HUES64 (cell line): ENCODE measurements around the gene TOP3A.

Experiments
- H3K27ac ChIP-seq: 2 replicates; pipeline ENCODE4 v1.7.0; 2013; ENCODE audit warnings: low read depth, low read length, inconsistent platforms
- H3K27me3 ChIP-seq: 2 replicates; pipeline ENCODE4 v1.6.1; 2013; ENCODE audit warnings: mild to moderate bottlenecking, low read length; ENCODE audit not compliant: insufficient read depth
- H3K36me3 ChIP-seq: 2 replicates; pipeline ENCODE4 v1.6.1; 2013; ENCODE audit warnings: mild to moderate bottlenecking, low read length; ENCODE audit not compliant: insufficient read depth
- H3K4me1 ChIP-seq: 2 replicates; pipeline ENCODE4 v1.6.1; 2013; ENCODE audit warnings: mild to moderate bottlenecking, low read length, moderate library complexity; ENCODE audit not compliant: insufficient read depth
- H3K4me3 ChIP-seq: 2 replicates; pipeline ENCODE4 v1.5.1; 2013; ENCODE audit warnings: mild to moderate bottlenecking, low read length, moderate library complexity
- H3K9ac ChIP-seq: 2 replicates; pipeline ENCODE4 v1.6.1; 2013; ENCODE audit warnings: mild to moderate bottlenecking, low read depth, low read length
- H3K9me3 ChIP-seq: 2 replicates; pipeline ENCODE4 v1.6.1; 2013; ENCODE audit warnings: low read depth, low read length; ENCODE audit not compliant: insufficient read depth
- WGBS: fragments of 150-250, 120-280 bp; methylation state at CpG from one replicate; pipeline ENCODE4 v1.1.7; 2013; ENCODE audit warnings: missing lambda C conversion rate; 5-methylcytosine and 5-hydroxymethylcytosine counted together

Gene TOP3A

DNA sequence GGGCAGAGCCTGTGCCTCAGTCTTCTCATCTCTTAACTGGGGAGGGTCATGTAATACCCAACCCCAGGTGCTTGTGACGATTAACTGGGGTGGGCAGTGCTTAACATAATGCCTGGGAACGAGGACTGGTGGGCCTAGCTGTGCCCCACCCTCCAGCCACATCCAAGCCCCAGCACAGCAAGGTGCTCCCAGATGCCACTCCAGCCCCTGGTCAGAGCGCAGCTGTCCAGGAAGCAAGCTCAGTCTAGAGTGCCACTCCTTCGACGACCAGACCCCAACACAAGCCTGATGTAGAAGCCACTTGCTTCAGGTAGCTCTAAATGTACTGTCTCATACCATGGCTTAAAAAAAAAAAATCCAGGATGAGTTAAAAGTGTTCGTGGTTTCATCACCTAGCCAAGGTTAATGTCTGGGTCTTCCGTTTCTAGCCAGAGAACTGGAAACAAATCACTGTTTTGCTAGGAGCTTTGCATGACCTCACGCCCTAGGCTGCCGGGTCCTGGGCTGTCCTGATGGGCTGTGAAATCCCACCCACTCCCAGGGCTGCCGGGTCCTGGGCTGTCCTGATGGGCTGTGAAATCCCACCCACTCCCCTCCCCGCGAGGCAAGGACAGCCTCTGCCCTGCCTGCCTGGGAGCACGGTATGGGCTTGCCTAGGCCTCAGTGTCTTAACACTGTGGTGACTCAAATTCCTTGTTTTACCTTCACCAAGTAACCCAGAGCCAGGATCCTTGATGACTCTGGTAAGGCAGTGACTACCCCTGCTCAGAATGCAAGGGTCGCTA is 46.7 kb downstream of the TOP3A start:
- H3K27ac ChIP-seq = no peak overlapping the region
- 43% methylated on average over 14 of the region's 14 CpGs for WGBS
- peaks cover 4% of the 10 kb centered on the region; the same call in 1 of the 2 replicates for H3K4me1 ChIP-seq
- no peak overlapping the region for H3K9ac ChIP-seq
- H3K9me3 ChIP-seq = no peaks in the 10 kb centered on the region
- no peaks in the 10 kb centered on the region for H3K27me3 ChIP-seq
- H3K4me3 ChIP-seq = no peak overlapping the region
- H3K36me3 ChIP-seq = peaks cover 27% of the 10 kb centered on the region

DNA sequence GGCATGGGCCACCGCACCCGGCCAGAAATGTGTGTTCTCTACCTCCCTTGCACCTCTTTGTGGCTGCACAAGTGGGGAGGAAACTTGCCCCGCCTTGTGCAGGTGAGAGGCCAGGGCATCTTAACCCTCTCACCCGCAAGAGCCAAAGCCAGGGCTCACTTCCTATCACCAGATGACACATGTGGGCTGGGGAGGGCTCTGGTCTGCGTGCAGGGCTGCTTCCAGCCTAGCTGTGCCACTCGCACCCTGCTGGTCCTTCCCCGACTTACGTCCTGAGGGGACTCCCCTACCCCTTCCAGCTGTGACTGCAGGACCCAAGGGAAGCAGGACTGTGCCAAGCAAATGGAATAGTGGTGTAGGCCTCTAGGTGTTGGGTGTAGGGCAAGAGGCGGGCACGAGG is 47.4 kb downstream of the TOP3A start:
- H3K36me3 ChIP-seq = peaks cover 27% of the 10 kb centered on the region
- no peaks in the 10 kb centered on the region for H3K27me3 ChIP-seq
- no peaks in the 10 kb centered on the region for H3K9me3 ChIP-seq
- no peak overlapping the region for H3K4me3 ChIP-seq
- H3K9ac ChIP-seq = no peak overlapping the region
- no peak overlapping the region for H3K27ac ChIP-seq
- 84% methylated on average over 10 of the region's 10 CpGs for WGBS
- H3K4me1 ChIP-seq = peaks cover 4% of the 10 kb centered on the region; the same call in 1 of the 2 replicates

DNA sequence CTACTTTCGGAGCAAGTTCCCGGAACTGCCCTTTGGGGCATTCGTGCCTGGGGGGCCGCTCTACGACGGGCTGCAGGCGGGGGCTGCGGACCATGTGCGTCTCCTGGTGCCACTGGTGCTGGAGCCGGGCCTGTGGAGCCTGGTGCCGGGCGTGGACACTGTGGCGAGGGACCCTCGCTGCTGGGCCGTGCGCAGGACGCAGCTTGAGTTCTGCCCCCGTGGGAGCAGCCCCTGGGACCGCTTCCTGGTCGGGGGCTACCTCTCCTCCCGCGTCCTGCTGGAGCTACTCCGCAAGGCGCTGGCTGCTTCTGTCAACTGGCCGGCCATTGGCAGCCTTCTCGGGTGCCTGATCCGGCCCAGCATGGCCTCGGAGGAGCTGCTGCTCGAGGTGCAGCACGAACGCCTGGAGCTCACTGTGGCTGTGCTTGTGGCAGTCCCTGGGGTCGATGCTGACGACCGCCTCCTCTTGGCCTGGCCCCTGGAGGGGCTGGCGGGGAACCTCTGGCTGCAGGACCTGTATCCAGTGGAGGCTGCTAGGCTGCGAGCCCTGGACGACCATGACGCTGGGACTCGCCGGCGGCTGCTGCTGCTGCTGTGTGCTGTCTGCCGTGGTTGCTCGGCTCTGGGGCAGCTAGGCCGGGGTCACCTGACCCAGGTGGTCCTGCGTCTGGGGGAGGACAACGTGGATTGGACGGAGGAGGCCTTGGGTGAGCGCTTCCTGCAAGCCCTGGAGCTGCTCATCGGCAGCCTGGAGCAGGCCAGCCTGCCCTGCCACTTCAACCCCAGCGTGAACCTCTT is 50.7 kb downstream of the TOP3A start:
- Histone ChIP-seq H3K27me3 (no peaks in the 10 kb centered on the region), H3K27ac (no peak overlapping the region), H3K9me3 (no peaks in the 10 kb centered on the region), H3K9ac (no peak overlapping the region), H3K4me3 (no peak overlapping the region), H3K36me3 (peaks cover 27% of the 10 kb centered on the region), H3K4me1 (peaks cover 16% of the 10 kb centered on the region)
- 95% methylated on average over 50 of the region's 50 CpGs for WGBS

DNA sequence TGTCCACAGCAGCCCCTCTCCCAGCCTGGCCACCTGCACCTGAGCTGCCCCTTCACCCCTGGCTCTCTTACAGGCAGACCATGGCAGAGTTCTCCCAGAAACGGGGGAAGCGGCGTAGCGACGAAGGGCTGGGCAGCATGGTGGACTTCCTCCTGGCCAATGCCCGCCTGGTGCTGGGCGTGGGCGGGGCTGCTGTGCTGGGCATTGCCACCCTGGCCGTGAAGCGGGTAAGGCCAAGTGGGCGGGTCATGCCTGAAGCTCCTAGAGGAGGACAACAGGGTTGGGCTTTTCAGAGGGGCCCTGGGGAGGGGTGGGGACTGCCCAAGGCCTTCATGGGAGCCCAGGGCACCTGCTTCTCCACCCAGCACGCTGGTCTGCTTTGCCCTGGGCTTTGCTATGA is 52.2 kb downstream of the TOP3A start:
- Histone ChIP-seq H3K9ac (no peak overlapping the region), H3K9me3 (no peaks in the 10 kb centered on the region)
- 90% methylated on average over 12 of the region's 12 CpGs for WGBS

DNA sequence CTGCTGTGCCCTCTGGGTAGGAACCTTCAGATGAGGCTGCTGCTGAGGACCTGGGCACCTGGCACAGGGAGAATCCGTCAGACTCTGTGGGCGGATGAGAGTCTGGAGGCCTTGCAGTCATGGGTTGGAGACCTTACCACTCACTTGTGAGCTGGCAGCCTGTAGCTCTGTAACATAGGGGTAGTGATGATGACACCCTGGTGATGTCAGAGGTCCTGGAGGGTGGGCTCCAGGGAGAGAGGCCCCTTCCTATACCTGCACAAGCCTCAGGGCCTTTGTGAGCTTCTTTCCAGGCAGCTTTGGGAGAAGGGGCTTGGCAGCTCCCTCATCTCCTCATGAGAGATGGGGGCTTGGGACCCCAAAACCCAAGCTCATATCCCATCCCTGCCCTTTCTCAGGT is 52.7 kb downstream of the TOP3A start:
- Histone ChIP-seq H3K36me3 (peaks cover 27% of the 10 kb centered on the region), H3K4me3 (no peak overlapping the region; the same call in 1 of the 2 replicates), H3K9ac (no peak overlapping the region; the same call in 1 of the 2 replicates), H3K27me3 (no peaks in the 10 kb centered on the region), H3K9me3 (no peaks in the 10 kb centered on the region), H3K27ac (no peak overlapping the region), H3K4me1 (peaks cover 15% of the 10 kb centered on the region)
- WGBS = 92% methylated on average over 2 of the region's 2 CpGs

More for the DNA sequence above, 52.2 kb downstream of the TOP3A start:
- no peak overlapping the region for H3K4me3 ChIP-seq
- H3K27ac ChIP-seq = no peak overlapping the region
- peaks cover 27% of the 10 kb centered on the region for H3K36me3 ChIP-seq
- H3K27me3 ChIP-seq = no peaks in the 10 kb centered on the region
- peaks cover 12% of the 10 kb centered on the region for H3K4me1 ChIP-seq

DNA sequence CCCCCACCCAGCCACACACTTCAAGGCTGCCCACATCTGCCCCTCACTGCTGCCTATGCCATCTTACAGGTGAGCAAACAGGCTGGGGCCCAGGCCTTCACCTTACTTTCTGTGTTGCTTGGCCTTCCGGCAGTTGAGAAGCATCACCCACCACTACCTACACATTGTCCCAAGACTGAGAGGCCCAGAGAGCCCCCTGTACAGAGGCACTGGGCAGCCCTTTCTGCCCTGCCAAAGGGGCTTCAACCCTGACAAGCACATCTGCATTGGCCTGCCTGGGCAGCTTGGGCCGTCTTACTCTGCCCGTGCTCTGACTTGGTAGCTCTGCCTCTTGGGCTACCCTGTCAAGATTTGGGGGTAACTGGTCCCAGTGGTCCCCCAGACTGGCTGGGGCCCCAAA is 53.1 kb downstream of the TOP3A start:
- H3K9ac ChIP-seq = 0 out of 2 replicates have a peak overlapping the region, but pooled peaks have one; percentile 74
- H3K36me3 ChIP-seq = peaks cover 29% of the 10 kb centered on the region
- whole genome bisulfite sequencing = 94% methylated on average over 3 of the region's 3 CpGs
- H3K4me1 ChIP-seq = peaks cover 20% of the 10 kb centered on the region
- H3K9me3 ChIP-seq = no peaks in the 10 kb centered on the region
- H3K4me3 ChIP-seq = peak overlapping the region; percentile 83
- H3K27me3 ChIP-seq = no peaks in the 10 kb centered on the region
- H3K27ac ChIP-seq = no peak overlapping the region

DNA sequence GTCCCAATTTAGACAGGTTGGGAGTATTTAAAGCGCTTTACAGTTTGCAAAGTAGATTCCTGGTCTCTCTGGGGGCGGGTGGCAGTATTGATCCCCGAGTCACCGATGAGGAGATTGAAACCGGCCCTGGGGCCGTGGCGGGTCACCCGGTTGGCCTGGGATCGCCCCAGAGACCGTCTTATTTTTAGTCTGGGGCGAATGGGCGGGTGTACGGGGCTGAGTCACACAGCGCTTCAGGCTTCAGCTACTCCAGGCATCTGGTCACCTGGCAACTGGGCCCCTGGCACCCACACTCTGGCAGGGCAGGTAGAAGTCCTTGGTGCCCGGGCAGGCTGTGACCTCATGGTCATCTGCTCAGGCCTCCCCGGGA is 53.7 kb downstream of the TOP3A start:
- Histone ChIP-seq H3K9me3 (no peaks in the 10 kb centered on the region), H3K27ac (peak overlapping the region; percentile 95; the same call in 1 of the 2 replicates), H3K27me3 (no peaks in the 10 kb centered on the region), H3K4me3 (peak overlapping the region; percentile 83), H3K9ac (peak overlapping the region; percentile 74), H3K36me3 (peaks cover 34% of the 10 kb centered on the region), H3K4me1 (peaks cover 20% of the 10 kb centered on the region)
- WGBS = 13% methylated on average over 16 of the region's 16 CpGs

DNA sequence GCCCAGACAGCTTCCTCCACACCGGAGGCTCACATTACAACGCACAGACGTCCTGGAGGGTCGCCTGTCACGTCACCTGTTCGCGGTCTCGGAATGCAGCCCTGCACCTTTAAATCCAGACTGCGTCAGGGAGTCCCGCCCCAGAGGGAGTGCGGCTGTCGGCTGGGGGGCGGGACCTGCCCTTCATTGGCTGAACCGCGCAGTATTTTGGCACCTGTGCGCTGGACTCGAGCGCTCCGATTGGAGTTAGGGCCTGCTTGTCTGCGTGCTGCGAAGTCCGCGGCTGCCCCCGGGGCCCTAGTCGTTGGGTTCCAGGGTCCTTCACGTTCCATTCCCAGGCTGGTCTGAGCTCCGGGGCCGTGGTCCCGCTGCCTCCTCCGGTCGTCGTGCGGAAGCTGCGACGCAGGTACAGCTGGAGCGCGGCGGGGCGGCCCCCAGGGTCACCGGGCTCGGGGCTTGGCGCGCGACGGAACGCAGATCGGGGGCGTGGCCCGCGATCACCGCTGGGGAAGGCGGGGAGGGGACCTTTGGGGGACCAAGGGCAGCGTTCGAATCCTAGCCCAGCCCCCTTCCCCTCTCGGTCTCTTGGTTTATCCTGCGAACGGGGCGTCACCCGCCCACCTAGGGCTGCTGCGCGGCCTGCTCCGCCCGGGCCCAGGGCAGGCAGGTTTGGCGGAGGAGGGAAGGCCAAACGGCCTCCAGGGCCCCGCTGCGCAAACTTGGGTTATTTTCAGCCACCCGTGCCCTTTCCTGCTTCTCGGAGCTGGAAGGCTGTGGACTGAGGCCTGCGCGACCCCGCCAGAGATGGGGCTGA is 54.3 kb downstream of the TOP3A start, which contains the start of gene MIEF2:
Gene MIEF2, plus strand, starts transcription at position 331 of the 814 bp plus-strand sequence. CDS start 2,059 bp downstream, outside the sequence.
- peak within 1 kb of the TSS; percentile 74 for H3K9ac ChIP-seq
- peaks cover 38% of the 10 kb centered on the region for H3K36me3 ChIP-seq
- peaks cover 20% of the 10 kb centered on the region for H3K4me1 ChIP-seq
- no peaks in the 10 kb centered on the region for H3K9me3 ChIP-seq
- peak within 1 kb of the TSS; percentile 95 for H3K27ac ChIP-seq
- H3K4me3 ChIP-seq = peak within 1 kb of the TSS; percentile 83
- under 1% methylated on average over 72 of the region's 72 CpGs for WGBS
- H3K27me3 ChIP-seq = no peaks in the 10 kb centered on the region

DNA sequence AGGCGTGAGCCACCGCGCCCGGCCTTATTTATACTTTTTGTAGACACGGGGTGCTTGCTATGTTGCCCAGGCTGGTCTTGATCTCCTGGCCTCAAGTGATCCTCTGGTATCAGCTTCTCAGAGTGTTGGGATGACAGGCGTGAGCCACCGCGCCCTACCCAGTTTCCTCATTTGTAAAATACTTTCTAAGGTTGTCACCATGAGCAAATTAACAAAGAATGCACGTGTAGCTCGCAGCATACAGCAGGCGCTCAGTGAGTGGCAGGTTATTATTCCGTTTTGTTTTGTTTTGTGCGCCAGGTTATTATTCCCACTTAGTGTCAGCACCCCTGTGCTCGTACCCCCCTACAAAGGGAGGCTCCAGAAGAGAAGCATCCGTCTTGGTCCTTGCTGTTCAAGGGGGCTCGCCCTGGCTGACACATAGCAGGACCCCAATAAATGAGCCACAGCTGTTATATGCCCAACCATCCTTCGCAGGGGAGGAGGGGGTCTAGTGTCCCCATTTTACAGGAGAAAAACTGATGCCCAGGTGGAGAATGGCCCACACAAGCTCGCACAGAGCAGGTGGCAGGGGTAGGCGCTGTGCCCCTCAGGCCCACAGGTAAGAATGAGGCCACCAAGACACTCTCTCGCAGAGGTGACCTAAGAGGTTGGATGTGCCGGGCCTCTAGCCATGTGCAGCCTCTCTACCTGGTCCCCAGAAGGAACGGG is 55.0 kb downstream of the TOP3A start:
- no peaks in the 10 kb centered on the region for H3K9me3 ChIP-seq
- H3K27ac ChIP-seq = peak overlapping the region; percentile 21; the same call in 1 of the 2 replicates
- WGBS = 74% methylated on average over 22 of the region's 22 CpGs
- peaks cover 20% of the 10 kb centered on the region for H3K4me1 ChIP-seq
- H3K9ac ChIP-seq = no peak overlapping the region
- no peaks in the 10 kb centered on the region for H3K27me3 ChIP-seq
- peaks cover 38% of the 10 kb centered on the region for H3K36me3 ChIP-seq
- peak overlapping the region; percentile 83 for H3K4me3 ChIP-seq

DNA sequence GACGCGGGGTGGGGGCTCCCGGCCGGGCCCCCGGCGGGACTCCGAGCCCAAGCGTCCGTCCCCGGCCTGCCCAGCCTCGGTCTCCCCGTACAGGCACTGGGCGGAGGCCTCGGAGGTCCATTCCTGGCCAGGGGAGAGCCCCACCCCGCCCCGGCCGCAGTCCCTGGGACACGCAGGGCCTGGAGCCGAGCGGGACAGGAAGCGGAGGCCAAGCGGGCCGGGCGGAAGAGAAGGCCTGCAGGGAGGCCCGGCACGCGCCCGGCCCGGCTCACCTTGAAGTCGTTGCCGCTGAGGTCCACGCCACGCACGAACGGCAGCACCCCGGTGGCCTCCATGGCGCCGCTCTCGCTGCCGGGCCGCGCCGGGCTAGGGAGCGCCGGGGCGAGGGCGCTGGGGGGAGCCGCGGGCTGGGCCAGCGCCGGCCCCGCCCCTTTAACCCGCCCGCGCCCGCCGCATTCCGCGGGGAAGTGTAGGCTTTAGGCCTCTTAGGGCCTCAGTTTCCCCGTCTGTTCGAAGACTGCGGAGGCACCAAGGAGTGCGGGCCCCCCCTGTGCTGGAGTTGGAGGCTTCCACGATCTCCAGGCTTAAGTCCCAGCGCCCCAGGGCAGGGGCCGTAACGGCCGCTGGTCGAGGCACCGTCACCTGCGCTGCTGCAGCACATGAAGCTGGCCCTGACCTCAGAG is 56.3 kb downstream of the TOP3A start, which contains the start of gene FLII:
Gene FLII, minus strand, starts transcription at position 383 of the 683 bp plus-strand sequence. Its CDS starts 48 bp downstream, at position 335.
- peak within 1 kb of the TSS; percentile 98 for H3K4me3 ChIP-seq
- no peaks in the 10 kb centered on the region for H3K27me3 ChIP-seq
- no peaks in the 10 kb centered on the region for H3K9me3 ChIP-seq
- peaks cover 20% of the 10 kb centered on the region for H3K4me1 ChIP-seq
- peaks cover 40% of the 10 kb centered on the region for H3K36me3 ChIP-seq
- WGBS = 2% methylated on average over 71 of the region's 71 CpGs
- H3K27ac ChIP-seq = peak within 1 kb of the TSS; percentile 79
- H3K9ac ChIP-seq = peak within 1 kb of the TSS; percentile 84
